Occipital lobe (tissue), 2 donors: ENCODE results near the gene UBR1. TPM values are rescaled to one million over a fixed set of nuclear protein-coding genes. Genes with fewer than 3 reads are reported as not detected.
"Not testable (repeated sequence)": the region's sequence is repeated elsewhere in the genome, so short reads cannot be mapped to it uniquely, and the experiment has no call there.

Experiments
- DNase-seq: peaks from one replicate; lab custom pipeline; 2025; lab: John Stamatoyannopoulos, UW
- total RNA-seq: library from RNA; depleted of rRNA; stranded (reverse); fragments of >200 nt; gene quantifications from one replicate; pipeline ENCODE4 v1.2.3, GENCODE V29; 2014

The UBR1 gene
- total RNA-seq: 68.3 TPM

DNA sequence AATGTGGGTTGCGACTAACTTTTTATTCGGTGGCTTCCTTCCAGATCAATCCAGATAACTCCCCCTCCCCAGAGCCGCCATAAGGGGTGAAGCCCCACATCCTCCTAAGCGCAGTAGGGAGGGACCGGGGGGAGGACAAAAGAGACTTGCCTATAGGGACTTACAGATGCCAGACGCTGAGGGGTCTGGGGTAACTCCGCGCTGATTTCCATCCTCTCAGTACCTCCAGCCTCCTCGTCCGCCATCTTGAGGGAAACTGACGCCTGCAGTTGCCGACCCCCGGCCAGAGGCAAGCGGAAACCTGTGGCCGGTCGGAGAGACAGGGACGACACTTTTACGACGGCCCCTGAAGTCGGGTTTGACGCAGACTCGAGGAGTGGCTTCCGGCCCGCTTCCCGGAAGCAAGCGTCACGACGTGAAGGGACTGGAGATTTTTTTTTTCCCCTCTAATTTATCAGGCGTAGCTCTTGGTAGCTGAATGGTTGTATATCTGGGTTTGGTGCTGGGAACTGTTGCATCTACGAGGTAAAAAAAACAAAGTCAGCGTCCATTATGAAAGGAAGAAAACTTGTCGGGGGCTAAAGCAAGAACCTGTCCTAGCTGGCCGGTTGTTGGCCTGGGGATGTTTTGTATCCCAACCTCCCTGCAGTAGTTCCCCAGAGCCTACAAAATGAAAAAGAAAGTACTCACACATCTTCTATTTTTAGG lies at the start of gene UBR1:
Gene UBR1, minus strand, starts transcription at position 261 of the 708 bp plus-strand sequence. Its CDS starts 16 bp downstream, at position 245.
- peak; percentile 78 for DNase-seq

DNA sequence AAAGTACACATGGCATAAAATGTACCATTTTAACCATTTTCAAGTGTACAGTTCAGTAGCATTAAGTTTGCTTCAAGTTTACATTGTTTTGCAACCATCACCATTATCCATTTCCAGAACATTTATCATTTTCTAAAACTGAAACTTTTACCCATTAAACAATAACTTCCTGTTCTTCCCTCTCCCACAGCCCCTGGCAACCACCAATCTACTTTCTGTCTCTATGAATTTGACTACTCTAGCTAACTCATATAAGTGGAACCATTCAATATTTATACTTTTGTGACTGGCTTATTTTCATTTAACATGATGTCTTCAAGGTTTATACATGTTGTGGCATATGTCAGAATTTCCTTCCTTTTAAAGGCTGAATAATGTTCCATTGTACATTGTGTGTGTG lies 47.4 kb upstream of the UBR1 start:
- no peak for DNase-seq

DNA sequence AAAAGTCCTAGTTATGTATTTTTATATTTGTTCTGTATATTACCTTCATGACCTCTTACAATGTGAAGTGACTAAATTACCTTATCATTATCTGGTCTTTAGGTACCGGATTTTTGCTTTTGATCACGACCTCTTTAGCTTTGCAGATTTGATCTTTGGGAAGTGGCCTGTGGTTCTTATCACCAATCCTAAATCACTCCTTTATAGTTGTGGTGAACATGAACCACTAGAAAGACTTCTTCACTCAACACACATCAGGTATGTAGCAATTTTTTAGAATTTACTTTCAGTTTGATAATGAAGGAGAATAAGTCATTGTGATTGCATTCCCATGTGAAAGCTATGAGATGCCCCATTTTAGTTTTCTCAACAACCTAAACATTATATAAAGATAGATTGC lies 45.9 kb upstream of the UBR1 start:
- no peak for DNase-seq

DNA sequence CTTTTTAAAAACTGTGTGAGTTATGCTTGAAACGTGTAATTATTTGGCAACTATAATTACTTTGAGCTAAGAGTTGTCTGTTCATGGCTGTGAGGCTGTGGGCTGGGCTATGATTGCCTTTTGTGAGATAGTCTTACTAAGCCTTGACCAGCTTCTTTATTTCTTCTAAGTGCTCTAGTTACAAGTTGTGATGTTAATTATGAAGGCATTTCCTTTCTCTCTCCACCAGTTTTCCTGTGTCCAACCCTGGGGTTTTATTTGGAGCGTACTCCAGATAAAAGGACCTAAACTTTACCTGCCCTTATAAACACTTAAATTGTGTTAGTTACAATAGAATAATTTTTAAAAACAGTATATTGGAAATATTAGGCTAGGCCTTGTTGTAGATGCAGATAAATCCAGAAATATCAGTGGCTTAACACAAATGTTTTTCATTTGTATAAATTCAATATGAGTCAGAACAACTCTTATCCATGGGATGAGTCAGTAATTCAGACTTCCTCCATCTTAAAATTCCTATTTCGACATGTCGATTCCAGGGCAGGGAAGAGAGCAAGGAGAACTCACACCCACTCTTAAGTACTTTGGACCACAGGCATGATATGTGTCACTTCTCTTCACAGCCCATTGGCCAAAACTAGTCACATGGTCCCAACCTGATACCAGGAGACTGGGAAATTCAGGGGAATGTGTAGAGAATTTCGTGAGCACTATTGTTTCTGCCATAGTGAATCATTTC lies 44.5 kb upstream of the UBR1 start:
- DNase-seq: no peak

DNA sequence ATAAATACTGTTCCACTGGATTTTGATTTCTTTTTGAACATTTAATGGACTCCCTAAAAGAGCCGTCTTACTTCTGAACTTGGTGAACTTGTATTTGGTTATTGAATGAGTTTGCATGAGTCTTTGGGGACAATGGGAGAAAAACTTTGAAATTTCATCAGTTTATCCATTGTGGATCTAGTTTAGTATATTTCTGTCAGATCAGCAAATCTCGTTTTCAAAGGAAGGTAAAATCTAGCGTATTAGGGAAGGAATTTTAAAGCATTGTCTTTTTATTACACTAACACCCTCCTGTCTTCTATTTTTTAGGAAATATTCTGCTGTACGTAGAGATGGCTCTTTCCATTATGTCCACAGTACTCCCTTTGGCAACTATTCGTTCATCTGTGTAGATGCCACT lies 40.3 kb upstream of the UBR1 start:
- no peak for DNase-seq

DNA sequence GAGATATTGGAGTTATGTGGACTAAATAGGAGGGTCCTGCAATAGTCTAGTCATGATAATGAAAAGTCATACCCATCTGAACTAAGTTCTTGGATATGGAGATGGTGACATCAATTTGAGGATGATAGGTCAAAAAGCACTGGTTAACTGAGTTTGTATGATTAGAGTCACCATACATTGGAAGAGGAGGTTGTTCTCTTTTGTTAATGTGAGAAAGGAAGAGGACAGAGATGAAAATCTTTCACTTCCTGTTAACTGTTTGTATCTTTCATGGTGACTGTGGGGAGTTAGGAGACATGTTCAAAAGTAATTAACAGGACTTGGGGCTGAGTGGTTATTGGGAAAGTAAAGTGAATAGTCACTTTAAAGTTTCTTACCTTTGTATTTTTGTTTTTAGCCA lies 38.7 kb upstream of the UBR1 start:
- no peak for DNase-seq

DNA sequence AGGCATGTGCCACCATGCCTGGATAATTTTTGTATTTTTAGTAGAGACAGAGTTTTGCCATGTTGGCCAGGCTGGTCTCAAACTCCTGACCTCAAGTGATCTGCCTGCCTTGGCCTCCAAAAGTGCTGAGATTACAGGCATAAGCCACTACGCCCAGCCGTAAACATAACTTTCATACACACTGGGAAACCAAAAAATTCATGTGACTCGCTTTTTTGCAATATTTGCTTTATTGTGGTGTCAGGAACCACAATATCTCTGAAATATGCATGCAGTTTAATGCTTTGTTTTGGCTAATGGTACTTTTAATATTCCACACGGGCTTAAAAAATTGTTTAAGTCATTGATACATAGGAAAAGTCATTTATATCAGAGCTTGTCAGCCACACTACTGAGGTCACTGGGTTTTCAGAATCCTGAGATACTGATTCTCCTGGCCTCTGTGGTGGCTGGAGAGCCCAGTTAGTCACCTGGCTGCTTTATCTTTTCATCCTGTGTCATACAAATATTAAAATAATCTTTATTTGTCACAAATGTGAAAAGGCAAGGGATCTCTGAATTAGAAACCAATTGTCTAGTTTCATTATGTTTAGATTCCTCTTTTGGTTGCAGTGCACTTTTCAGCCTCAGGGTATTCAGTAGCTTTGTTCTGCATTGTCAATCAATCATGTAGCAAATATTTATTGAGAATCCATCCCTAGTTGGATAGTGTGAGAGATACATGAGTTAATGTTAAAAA lies 37.5 kb upstream of the UBR1 start:
- no peak for DNase-seq

DNA sequence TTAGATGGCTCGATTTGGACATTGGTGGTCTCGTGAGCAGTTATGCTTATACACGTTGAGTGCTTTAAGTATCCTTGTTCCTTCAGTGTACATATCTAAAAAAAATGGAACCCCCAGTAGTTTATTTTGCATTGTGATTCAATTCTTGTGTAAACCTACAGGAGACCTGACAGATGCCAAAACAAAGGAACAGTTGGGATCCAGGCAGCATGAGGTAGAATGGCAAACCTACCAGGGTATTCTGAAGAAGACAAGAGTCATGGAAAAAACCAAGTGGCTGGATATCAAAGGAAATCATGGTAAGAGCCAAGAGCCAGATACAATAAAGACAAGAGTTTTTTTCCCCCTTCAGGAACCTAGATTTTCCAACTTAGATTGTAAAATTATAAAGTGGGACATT lies 29.5 kb upstream of the UBR1 start:
- no peak for DNase-seq

DNA sequence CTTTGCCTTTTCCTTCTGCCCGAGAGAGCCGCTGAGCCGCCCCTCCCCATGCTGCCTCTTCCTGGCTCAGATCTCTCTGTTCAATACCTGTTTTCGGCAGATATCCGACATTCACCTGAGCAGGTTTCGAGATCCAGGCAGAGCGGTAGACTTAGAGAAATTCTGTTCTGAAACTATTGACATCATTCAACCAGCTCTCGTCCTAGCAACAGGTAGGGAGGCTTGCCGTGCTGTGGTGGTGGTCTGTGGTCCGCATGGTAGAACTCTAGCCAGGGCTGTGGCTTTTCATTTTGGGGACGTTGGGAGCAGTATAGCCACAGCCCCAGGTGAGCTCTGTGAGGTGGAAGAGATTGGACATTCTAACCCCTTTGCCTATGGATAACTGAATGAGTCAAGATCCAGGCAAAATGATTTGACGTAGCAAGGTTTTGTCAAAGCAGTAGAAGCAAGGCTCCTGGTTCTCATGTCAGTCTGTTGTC lies 28.4 kb upstream of the UBR1 start:
- no peak for DNase-seq

DNA sequence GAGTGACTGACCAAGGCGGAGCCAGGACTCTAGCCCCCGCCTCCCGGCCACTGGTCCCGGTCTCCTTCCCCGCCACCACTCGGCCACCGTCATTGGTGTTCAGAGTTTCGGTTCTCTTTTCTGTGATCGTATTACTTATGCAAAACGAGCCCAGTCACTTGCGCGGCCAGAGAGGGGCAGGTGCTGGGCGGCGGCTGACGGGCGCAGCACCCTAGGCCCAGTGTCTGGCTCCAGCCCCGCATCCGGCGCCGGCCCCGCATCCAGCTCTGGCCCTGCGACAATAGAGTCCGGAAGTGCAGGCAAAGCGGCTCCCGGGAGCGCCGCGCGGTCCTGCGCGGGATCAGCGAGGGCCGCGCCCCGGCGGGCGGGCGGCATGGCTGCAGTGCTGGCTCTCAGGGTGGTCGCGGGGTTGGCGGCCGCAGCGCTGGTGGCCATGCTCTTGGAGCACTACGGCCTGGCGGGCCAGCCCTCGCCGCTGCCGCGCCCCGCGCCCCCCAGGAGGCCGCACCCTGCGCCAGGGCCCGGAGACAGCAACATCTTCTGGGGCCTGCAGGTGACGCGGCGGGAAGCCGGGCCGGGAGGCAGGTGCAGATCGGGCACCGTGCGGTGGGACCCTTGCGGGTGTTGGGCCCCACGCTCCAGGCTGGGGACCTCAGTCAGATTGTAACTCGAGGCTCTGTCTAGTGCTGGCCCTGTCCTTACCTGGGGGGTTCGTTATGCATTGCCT lies 27.8 kb upstream of the UBR1 start, which contains the start of gene TMEM62:
Gene TMEM62, plus strand, starts transcription at position 157 of the 727 bp plus-strand sequence. Its CDS starts 217 bp downstream, at position 374.
- peak; percentile 69 for DNase-seq

DNA sequence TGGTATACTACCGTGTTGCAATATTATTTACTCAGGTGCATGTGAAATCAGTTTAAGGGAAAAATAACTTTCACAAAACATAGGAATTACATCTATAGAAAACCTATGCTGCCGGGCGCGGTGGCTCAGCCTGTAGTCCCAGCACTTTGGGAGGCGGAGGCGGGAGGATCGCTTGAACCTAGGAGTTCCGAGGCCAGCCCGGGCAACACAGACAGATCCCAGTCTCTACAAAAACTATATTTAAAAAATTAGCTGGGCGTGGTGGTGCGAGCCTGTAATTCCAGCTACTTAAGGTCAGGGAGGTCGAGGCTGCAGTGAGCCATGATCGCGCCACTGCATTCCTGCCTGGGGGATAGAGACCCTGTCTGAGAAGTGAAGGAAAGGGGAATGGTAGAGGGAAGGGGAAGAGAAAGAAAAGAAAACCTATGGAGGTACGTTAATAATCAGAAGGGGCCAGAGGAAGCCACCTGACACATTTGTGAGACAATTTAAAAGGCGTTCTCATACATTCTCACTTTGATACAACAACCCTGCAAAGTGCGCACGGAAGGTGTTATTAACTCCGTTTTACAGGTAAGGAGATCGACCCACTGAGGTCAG lies 27.1 kb upstream of the UBR1 start:
- no peak for DNase-seq

DNA sequence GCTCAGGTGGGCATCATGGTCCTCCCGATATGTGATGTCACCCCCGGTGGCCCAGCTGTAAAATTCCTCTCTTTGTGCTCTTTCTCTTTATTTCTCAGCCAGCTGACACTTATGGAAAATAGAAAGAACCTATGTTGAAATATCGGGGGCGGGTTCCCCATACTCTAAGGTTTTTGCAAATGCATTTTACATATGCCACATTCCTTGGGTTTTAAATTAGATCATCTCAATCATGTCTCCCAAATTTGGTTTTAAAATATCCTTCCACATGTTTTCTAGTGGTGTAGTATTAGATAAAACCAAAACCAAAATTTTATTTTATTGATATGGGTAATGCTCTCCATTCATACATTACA lies 23.1 kb upstream of the UBR1 start:
- DNase-seq: no peak

DNA sequence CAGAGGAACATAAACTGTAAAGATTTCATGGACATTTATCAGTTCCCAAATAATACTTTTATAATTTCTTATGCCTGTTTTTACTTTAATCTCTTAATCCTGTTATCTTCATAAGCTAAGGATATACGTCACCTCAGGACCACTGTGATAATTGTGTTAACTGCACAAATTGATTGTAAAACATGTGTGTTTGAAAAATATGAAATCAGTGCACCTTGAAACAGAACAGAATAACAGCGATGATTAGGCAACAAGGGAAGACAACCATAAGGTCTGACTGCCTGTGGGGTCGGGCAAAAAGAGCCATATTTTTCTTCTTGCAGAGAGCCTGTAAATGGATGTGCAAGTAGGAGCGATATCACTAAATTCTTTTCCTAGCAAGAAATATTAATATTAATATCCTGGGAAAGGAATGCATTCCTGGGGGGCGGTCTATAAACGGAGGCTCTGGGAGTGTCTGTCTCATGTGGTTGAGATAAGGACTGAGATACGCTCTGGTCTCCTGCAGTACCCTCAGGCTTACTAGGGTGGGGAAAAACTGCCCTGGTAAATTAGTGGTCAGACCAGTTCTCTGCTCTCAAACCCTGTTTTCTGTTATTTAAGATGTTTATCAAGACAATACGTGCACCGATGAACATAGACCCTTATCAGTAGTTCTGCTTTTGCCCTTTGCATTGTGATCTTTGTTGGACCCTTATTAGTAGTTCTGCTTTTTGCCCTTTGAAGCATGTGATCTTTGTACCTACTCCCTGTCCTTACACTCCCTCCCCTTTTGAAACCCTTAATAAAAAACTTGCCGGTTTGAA lies 22.5 kb upstream of the UBR1 start:
- not testable (repeated sequence) for DNase-seq

DNA sequence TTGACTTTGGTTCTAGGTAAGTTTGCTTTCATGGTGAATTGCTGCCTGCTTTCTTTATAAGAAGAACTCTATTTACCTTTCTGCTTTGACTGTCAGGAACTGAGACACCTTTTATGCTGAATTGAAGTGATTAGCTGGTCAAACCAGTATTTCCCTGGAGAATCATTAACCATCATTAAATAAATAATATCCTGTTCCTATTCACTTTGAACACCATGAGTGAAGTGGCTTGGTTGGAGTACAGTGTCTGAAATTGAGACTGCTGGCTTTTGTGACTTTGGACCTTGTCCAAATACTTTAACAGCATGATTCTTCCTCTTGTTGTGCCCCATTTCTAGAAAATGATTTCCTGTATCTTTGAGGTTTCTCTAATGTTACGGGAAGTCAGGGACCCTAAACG lies 21.9 kb upstream of the UBR1 start:
- DNase-seq: no peak

DNA sequence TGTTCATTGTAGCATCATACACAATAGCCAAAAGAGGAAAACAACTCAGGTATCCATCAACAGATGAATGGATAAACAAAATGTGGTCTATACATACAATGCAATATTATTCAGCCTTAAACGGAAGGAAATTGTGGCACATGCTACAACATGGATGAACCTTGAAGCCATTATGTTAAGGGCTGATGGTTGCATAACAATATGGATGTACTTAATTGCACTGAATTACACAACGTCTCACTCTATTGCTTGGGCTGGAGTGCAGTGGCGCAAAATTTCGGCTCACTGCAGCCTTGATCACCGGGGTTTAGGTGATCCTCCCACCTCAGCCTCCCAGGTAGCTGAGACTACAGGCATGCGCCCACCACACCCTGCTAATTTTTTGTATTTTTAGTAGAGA lies 20.5 kb upstream of the UBR1 start:
- DNase-seq: no peak

DNA sequence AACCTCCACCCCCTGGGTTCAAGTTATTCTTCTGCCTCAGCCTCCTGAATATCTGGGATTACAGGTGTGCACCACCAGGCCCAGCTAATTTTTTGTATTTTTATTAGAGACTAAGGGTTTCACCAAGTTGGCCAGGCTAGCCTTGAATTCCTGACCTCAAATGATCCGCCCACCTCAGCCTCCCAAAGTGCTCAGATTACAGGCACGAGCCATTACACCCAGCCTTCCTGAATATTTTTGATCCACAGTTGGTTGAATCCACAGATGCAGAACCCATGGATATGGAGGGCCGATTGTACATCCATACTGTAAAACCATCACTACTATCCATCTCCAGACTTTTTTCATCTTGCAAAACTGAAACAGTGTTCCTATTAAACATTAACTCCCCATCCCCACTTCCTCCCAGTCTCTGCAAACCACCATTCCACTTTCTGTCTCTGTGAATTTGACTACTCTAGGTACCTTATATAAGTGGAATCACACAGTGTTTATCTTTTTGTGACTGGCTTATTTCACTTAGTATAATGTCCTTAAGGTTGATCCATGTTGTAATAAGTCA lies 19.3 kb upstream of the UBR1 start:
- no peak for DNase-seq

DNA sequence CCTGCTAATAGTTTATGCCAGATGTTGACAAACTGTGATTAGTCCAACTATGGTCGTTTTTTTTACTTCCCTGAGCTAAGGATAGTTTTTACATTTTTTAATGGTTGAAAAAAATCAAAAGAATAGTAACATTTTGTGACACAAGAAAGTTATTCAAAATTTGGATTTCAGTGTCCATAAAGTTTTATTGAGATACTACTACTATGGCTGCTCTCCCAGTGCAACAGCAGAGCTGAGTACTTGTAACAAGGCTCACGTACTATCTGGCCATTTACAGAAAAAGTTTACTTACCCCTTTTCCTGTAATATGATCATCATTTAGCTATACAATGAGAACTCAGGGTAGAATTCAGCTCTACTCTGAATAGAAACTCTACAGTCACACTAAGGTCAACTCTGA lies 16.0 kb upstream of the UBR1 start:
- no peak for DNase-seq

DNA sequence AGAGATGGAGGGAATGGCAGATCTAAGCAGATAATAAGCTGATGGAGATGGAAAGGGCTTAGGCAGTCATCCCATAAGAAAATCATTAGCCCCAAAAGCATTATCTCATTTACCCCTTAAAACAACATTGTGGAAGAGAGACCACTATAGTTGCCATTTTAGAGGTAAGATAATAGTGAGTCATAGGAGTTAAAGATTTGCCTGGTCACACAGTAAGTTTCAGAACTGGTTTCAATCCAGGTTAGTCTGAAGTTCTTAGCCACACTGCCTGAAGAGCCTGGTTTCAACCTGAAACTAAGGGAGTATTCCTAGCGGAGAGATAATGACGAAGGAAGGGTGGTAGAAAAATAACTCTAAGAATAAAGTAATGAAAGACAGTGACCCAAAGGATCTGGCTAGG lies 13.0 kb upstream of the UBR1 start:
- DNase-seq: no peak

DNA sequence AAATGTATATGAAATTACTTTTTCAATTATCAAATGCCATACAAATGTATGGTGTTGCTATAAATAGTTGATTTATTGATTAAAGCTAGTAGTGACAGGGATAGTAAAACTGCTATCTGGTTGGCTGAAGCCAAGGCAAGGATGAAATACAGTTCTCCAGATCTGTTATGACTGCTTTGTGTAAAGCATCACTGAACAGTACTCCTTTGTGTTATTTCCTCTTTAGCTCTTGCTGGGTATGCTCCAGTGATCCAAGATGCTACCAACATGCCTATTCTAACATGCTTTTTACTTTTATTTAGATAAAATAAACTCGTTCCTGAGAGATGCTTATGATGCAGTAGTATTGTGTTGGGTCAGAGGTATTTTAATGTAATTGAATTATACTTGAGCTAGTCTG lies 12.4 kb upstream of the UBR1 start:
- no peak for DNase-seq

DNA sequence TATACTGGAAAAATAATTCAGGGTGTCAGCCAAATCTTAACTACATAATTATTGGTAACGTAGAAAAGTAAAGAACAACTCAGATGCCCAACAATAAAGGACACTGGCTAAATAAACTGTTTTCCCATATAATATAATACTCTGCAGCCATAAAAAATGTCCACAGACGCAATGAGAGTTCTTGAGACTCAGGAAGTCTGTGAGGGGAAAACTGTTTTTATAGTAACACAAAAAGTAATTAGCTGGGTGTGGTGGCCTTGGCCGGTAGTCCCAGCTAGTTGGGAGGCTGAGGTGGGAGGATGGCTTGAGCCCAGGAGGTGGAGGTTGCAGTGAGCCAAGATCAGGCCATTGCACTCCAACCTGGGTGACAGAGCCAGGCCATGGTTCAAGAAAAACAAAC lies 5.5 kb upstream of the UBR1 start:
- no peak for DNase-seq
